IMR-90 (cell line): ENCODE results near the gene DENND1B. TPM values are rescaled to one million over a fixed set of nuclear protein-coding genes. Genes with fewer than 3 reads are reported as not detected.

Experiments used
- ATAC-seq: fragments of 200-7000 bp; cut with Tn5 transposase; 2 replicates; pipeline ENCODE4 v1.9.1; 2020; ENCODE audit warnings: low read depth, mild to moderate bottlenecking, moderate library complexity
- BruUV-seq: library from RNA; stranded (reverse); fragments of 400-500 nt; replicated peaks from 2 replicates; lab custom pipeline; 2021; lab: Mats Ljungman, UMichigan
- CTCF ChIA-PET: fragments of 300-600 bp; formaldehyde crosslinking; extraction: SDS; loops from one replicate; lab custom pipeline; 2021; ENCODE audit warnings: antibody characterized with exemption; lab: Yijun Ruan, JAX
- POLR2A ChIA-PET: fragments of 300-600 bp; sonication (Branson Sonifier 250); formaldehyde crosslinking; loops from one replicate; lab custom pipeline; 2022; ENCODE audit warnings: antibody characterized with exemption; ENCODE audit not compliant: unreplicated experiment; lab: Charles Lee
- DNase-seq: peaks from one replicate; pipeline ENCODE4 v3.0.0; 2013
- H2AFZ ChIP-seq: replicated peaks from 2 replicates; pipeline ENCODE3; 2013; ENCODE audit warnings: low read length, mild to moderate bottlenecking; ENCODE audit not compliant: poor library complexity
- H2AK5ac ChIP-seq: 2 replicates; pipeline ENCODE4 v1.6.1; 2013; ENCODE audit warnings: low read depth, low read length, inconsistent platforms
- H2AK9ac ChIP-seq: replicated peaks from 2 replicates; pipeline ENCODE3; 2013; ENCODE audit warnings: mild to moderate bottlenecking, low read depth, low read length, moderate library complexity; ENCODE audit not compliant: poor library complexity
- H2BK120ac ChIP-seq: 2 replicates; pipeline ENCODE4 v1.6.1; 2013; ENCODE audit warnings: low read depth, low read length, inconsistent platforms
- H2BK15ac ChIP-seq: 3 replicates; pipeline ENCODE4 v1.6.1; 2013; ENCODE audit warnings: low read depth, low read length, inconsistent platforms
- H2BK20ac ChIP-seq: 2 replicates; pipeline ENCODE4 v1.6.1; 2013; ENCODE audit warnings: low read depth, mild to moderate bottlenecking, inconsistent platforms, low read length, moderate library complexity
- H2BK5ac ChIP-seq: 2 replicates; pipeline ENCODE4 v1.6.1; 2013; ENCODE audit warnings: mild to moderate bottlenecking, low read depth, low read length, inconsistent platforms; ENCODE audit not compliant: poor library complexity, severe bottlenecking
- H3K14ac ChIP-seq: replicated peaks from 2 replicates; pipeline ENCODE4 v1.6.1; 2013; ENCODE audit warnings: low read depth, low read length, inconsistent platforms
- H3K18ac ChIP-seq: 2 replicates; pipeline ENCODE4 v1.6.1; 2013; ENCODE audit warnings: low read depth, low read length, control low read depth
- H3K23ac ChIP-seq: 2 replicates; pipeline ENCODE4 v1.6.1; 2013; ENCODE audit warnings: low read depth, low read length, inconsistent platforms
- H3K27ac ChIP-seq: 2 replicates; pipeline ENCODE4 v1.5.1; 2013; ENCODE audit warnings: mild to moderate bottlenecking, control low read depth, low read length; ENCODE audit not compliant: insufficient read depth
- H3K27me3 ChIP-seq: 2 replicates; pipeline ENCODE4 v1.6.1; 2013; ENCODE audit warnings: low read length; ENCODE audit not compliant: control insufficient read depth, insufficient read depth
- H3K36me3 ChIP-seq: 2 replicates; pipeline ENCODE4 v1.6.1; 2013; ENCODE audit warnings: low read length, mixed read lengths; ENCODE audit not compliant: control insufficient read depth, insufficient read depth
- H3K4ac ChIP-seq: 2 replicates; pipeline ENCODE4 v1.6.1; 2013; ENCODE audit warnings: low read depth, low read length, inconsistent platforms
- H3K4me1 ChIP-seq: 2 replicates; pipeline ENCODE4 v1.6.1; 2013; ENCODE audit warnings: low read length, mixed read lengths; ENCODE audit not compliant: control insufficient read depth, insufficient read depth
- H3K4me2 ChIP-seq: 2 replicates; pipeline ENCODE4 v1.6.1; 2013; ENCODE audit warnings: low read depth, mild to moderate bottlenecking, control low read depth, low read length, moderate library complexity
- H3K4me3 ChIP-seq: 2 replicates; pipeline ENCODE4 v1.5.1; 2013; ENCODE audit warnings: low read depth, mild to moderate bottlenecking, control low read depth, low read length, moderate library complexity; ENCODE audit not compliant: insufficient read depth
- H3K56ac ChIP-seq: 2 replicates; pipeline ENCODE4 v1.6.1; 2013; ENCODE audit warnings: low read length, inconsistent platforms; ENCODE audit not compliant: insufficient read depth; ENCODE audit errors: extremely low read depth
- H3K79me1 ChIP-seq, 2 experiments: 2 replicates each; pipeline ENCODE4 v1.6.1; 2013; ENCODE audit warnings: low read length in 2 of 2, inconsistent platforms in 1 of 2, low read depth in 1 of 2
- H3K9ac ChIP-seq: 2 replicates; pipeline ENCODE4 v1.6.1; 2013; ENCODE audit warnings: low read depth, low read length, control low read depth
- H3K9me1 ChIP-seq: 2 replicates; pipeline ENCODE4 v1.6.1; 2013; ENCODE audit warnings: low read length, inconsistent platforms; ENCODE audit not compliant: insufficient read depth
- H3K9me3 ChIP-seq: 2 replicates; pipeline ENCODE4 v1.6.1; 2013; ENCODE audit warnings: low read length; ENCODE audit not compliant: control insufficient read depth, insufficient read depth
- H4K20me1 ChIP-seq: 2 replicates; pipeline ENCODE4 v1.6.1; 2013; ENCODE audit warnings: low read length, inconsistent platforms; ENCODE audit not compliant: insufficient read depth
- H4K5ac ChIP-seq: 2 replicates; pipeline ENCODE4 v1.6.1; 2013; ENCODE audit warnings: mild to moderate bottlenecking, low read depth, low read length, control low read depth
- H4K8ac ChIP-seq, 2 experiments: 2 replicates each; pipeline ENCODE4 v1.6.1; 2013; ENCODE audit warnings: low read depth in 2 of 2, low read length in 2 of 2, control low read depth in 1 of 2, inconsistent platforms in 1 of 2
- H4K91ac ChIP-seq: 2 replicates; pipeline ENCODE4 v1.6.1; 2013; ENCODE audit warnings: low read depth, low read length, inconsistent platforms; ENCODE audit not compliant: insufficient read depth
- CEBPB ChIP-seq: IDR thresholded peaks from 2 replicates; pipeline ENCODE4 v1.6.1; 2012; ENCODE audit warnings: low read depth, low read length, improper control_type of control experiment
- CTCF ChIP-seq: conservative IDR thresholded peaks from 2 replicates; pipeline ENCODE4 v1.5.1; 2012; ENCODE audit warnings: mild to moderate bottlenecking, low read depth, low read length, improper control_type of control experiment
- FOS ChIP-seq: fragments of 150-350 bp; IDR thresholded peaks from 2 replicates; pipeline ENCODE4 v1.6.1; 2016; ENCODE audit warnings: low read depth, low read length
- MAFK ChIP-seq: IDR thresholded peaks from 2 replicates; pipeline ENCODE4 v1.6.1; 2012; ENCODE audit warnings: low read depth, low read length, improper control_type of control experiment
- MAZ ChIP-seq: IDR thresholded peaks from 2 replicates; pipeline ENCODE4 v1.6.1; 2012; ENCODE audit warnings: low read depth, mild to moderate bottlenecking, low read length, improper control_type of control experiment, moderate library complexity, borderline replicate concordance
- NFE2L2 ChIP-seq: fragments of 150-350 bp; IDR thresholded peaks from 2 replicates; pipeline ENCODE4 v1.6.1; 2016; ENCODE audit warnings: low read depth, mild to moderate bottlenecking, low read length
- RCOR1 ChIP-seq: IDR thresholded peaks from 2 replicates; pipeline ENCODE4 v1.6.1; 2012; ENCODE audit warnings: mild to moderate bottlenecking, low read length, improper control_type of control experiment; ENCODE audit not compliant: insufficient replicate concordance
- SMC3 ChIP-seq: fragments of 150-350 bp; IDR thresholded peaks from 2 replicates; pipeline ENCODE4 v1.6.1; 2016; ENCODE audit warnings: low read depth, mild to moderate bottlenecking, antibody characterized with exemption, low read length, moderate library complexity
- WGBS, 2 experiments: methylation state at CpG; one replicate each; pipeline versions ENCODE4 v1.1.5 to v1.1.7; 2013; ENCODE audit warnings: missing lambda C conversion rate in 2 of 2; ENCODE audit not compliant: insufficient read length in 1 of 2; ENCODE audit errors: extremely low coverage in 2 of 2; 5-methylcytosine and 5-hydroxymethylcytosine counted together
- dilution Hi-C: fragments of 300-500 bp; cut with HindIII; formaldehyde crosslinking; loops from one replicate; pipeline ENCODE4 v1.14.3; 2018; ENCODE audit warnings: low sequenced_read_pairs; ENCODE audit not compliant: unreplicated experiment
- in situ Hi-C: fragments of 300-500 bp; cut with MboI; formaldehyde crosslinking; loops from 3 replicates; pipeline ENCODE4 v1.14.3; 2019; ENCODE audit warnings: low sequenced_read_pairs, inconsistent platforms, mixed read lengths
- intact Hi-C: fragments of 100-400 bp; cut with micrococcal nuclease; formaldehyde crosslinking; loops from 2 replicates; pipeline ENCODE4 v1.10.0; 2022
- polyA plus RNA-seq, 3 experiments: library from polyadenylated mRNA; depleted of rRNA; stranded (reverse); fragments of >200 nt; gene quantifications; 2 replicates each; pipeline ENCODE4 v1.2.3, GENCODE V29; 2012; ENCODE audit warnings: low replicate concordance in 1 of 3
- total RNA-seq: library from RNA; depleted of rRNA; stranded (reverse); fragments of >200 nt; gene quantifications from 2 replicates; pipeline ENCODE4 v1.2.3, GENCODE V29; 2012

DENND1B gene
- total and polyA plus RNA-seq, 2 of the 4 experiments (the other 2 are of a cell fraction): 4.0 to 24.2 TPM

GRCh38 chr1:197515421-197515820, 259.9 kb downstream of the DENND1B start:
- intact Hi-C loops: no loop called here
- POLR2A ChIA-PET: no interaction called here

More at GRCh38 chr1:197515421-197515820, 259.9 kb downstream of the DENND1B start:
- in situ Hi-C loops: no loop called here
- Histone ChIP-seq H3K4me2 (no peak overlapping the region), H3K18ac (no peak overlapping the region), H3K9ac (no peak overlapping the region), H3K27ac (no peak overlapping the region), H2BK20ac (no peak overlapping the region), H3K4ac (no peak overlapping the region), H3K4me3 (no peak overlapping the region), H3K36me3 (peaks cover 4% of the 10 kb centered on the region), H2AK5ac (no peak overlapping the region), H2BK5ac (no peak overlapping the region), H4K91ac (no peak overlapping the region), H2AFZ (no peak overlapping the region), H3K9me1 (no peaks in the 10 kb centered on the region), H2BK120ac (no peak overlapping the region), H3K14ac (no peak overlapping the region), H3K27me3 (no peaks in the 10 kb centered on the region), H3K79me1 (no peaks in the 10 kb centered on the region), H4K20me1 (no peaks in the 10 kb centered on the region), H4K8ac (no peak overlapping the region), H2AK9ac (no peak overlapping the region), H3K9me3 (no peaks in the 10 kb centered on the region), H3K56ac (no peak overlapping the region), H4K5ac (no peak overlapping the region), H2BK15ac (no peak overlapping the region), H3K23ac (no peak overlapping the region), H3K4me1 (no peaks in the 10 kb centered on the region)
- no CpG with 5 or more reads among the region's 1 CpG for WGBS, 2 experiments
- CTCF ChIA-PET: interaction anchor here (0.9 to 1.5 kb wide), 2 partner anchors 42 to 412 kb away, joined by 3 read pairs; no protein-coding TSS in a partner anchor
- ATAC-seq: no peak
- TF ChIP-seq CEBPB (no peak), CTCF (no peak), RCOR1 (no peak), MAFK (no peak), MAZ (no peak), NFE2L2 (no peak), FOS (no peak), SMC3 (no peak)
- BruUV-seq: no TSS peak
- dilution Hi-C loops: no loop called here
- DNase-seq: no peak
